Prostate gland (tissue), 2 donors: ENCODE results near the gene ADGB. TPM values are rescaled to one million over a fixed set of nuclear protein-coding genes. Genes with fewer than 3 reads are reported as not detected.
"Not testable (repeated sequence)": the region's sequence is repeated elsewhere in the genome, so short reads cannot be mapped to it uniquely, and the experiment has no call there.

Experiments used
- DNase-seq: peaks from one replicate; pipeline ENCODE4 v3.0.0-alpha.2; 2019; ENCODE audit warnings: low spot score
- H3K27ac ChIP-seq, 2 donors: fragments of 200-600 bp; sonication (generic); 2 replicates each; pipeline ENCODE4 v1.5.1; 2017 to 2019
- H3K27me3 ChIP-seq: fragments of 200-600 bp; sonication (generic); replicated peaks from 2 replicates; pipeline ENCODE4 v1.5.1; 2019; ENCODE audit not compliant: insufficient read depth
- H3K36me3 ChIP-seq, 2 donors: fragments of 200-600 bp; sonication (generic); 1 replicate in 1 of 2; 2 replicates in 1 of 2; pipeline versions ENCODE4 v1.5.1 to v1.8.1; 2017 to 2019
- H3K4me1 ChIP-seq: fragments of 200-600 bp; sonication (generic); replicated peaks from 2 replicates; pipeline ENCODE4 v1.5.1; 2019
- H3K4me3 ChIP-seq, 2 donors: fragments of 200-600 bp; sonication (generic); 2 replicates each; pipeline ENCODE4 v1.5.1; 2017 to 2019
- H3K9me3 ChIP-seq: fragments of 200-600 bp; sonication (generic); 2 replicates; pipeline ENCODE4 v1.5.1; 2017
- CTCF ChIP-seq, 4 experiments: fragments of 200-600 bp in 2 of 4; fragments of 450-650 bp in 2 of 4; sonication (generic) in 2 of 4; IDR thresholded peaks; 1 replicate in 3 of 4; 2 replicates in 1 of 4; pipeline ENCODE4 v1.5.1; 2016 to 2019; ENCODE audit warnings: antibody characterized with exemption in 4 of 4, mild to moderate bottlenecking in 2 of 4, moderate library complexity in 2 of 4
- POLR2A ChIP-seq: fragments of 450-650 bp; IDR thresholded peaks from one replicate; pipeline ENCODE4 v1.6.1; 2016; ENCODE audit warnings: antibody characterized with exemption, mild to moderate bottlenecking
- POLR2AphosphoS5 ChIP-seq: sonication (generic); formaldehyde crosslinking; IDR thresholded peaks from one replicate; pipeline ENCODE4 v1.6.1; 2017; ENCODE audit warnings: antibody characterized with exemption
- WGBS: methylation state at CpG from one replicate; pipeline ENCODE4 v1.1.5; 2018; 5-methylcytosine and 5-hydroxymethylcytosine counted together
- intact Hi-C: fragments of 100-400 bp; cut with DNase I; formaldehyde crosslinking; loops from one replicate; pipeline ENCODE4 v1.14.2; 2022
- total RNA-seq, 2 donors: library from RNA; depleted of rRNA; stranded (reverse); fragments of >200 nt; gene quantifications; one replicate each; pipeline ENCODE4 v1.1.0, GENCODE V29; 2016

ADGB gene
- total RNA-seq, 2 donors from 2014 or later, result 8.1 TPM; not detected in 1

GRCh38 chr6:146795479-146796133, 196.8 kb downstream of the ADGB start:
- H3K4me1 ChIP-seq, result no peaks in the 10 kb centered on the region
- H3K9me3 ChIP-seq, result no peaks in the 10 kb centered on the region
- 89% methylated on average over 1 of the region's 1 CpG for WGBS
- H3K27me3 ChIP-seq, result no peaks in the 10 kb centered on the region
- no peak for DNase-seq
- no peak overlapping the region for H3K27ac ChIP-seq
- intact Hi-C loops, result no loop called here
- TF ChIP-seq POLR2A (no peak), CTCF (IDR thresholded peaks at IDR 0.05) (no peak), POLR2AphosphoS5 (no peak)
- H3K36me3 ChIP-seq, result no peaks in the 10 kb centered on the region
- H3K4me3 ChIP-seq, result no peak overlapping the region

GRCh38 chr6:146803167-146803566, 204.4 kb downstream of the ADGB start:
- H3K36me3 ChIP-seq, H3K4me3 ChIP-seq, H3K4me1 ChIP-seq, intact Hi-C loops, H3K27ac ChIP-seq, H3K9me3 ChIP-seq, H3K27me3 ChIP-seq, DNase-seq: not testable (repeated sequence)
- WGBS, result 90% methylated on average over 3 of the region's 3 CpGs

GRCh38 chr6:146803601-146804000, 204.8 kb downstream of the ADGB start:
- 77% methylated on average over 22 of the region's 22 CpGs for whole genome bisulfite sequencing
- H3K27ac ChIP-seq, result no peak overlapping the region
- no peak for DNase-seq
- H3K9me3 ChIP-seq, result no peaks in the 10 kb centered on the region
- H3K27me3 ChIP-seq, result no peaks in the 10 kb centered on the region
- H3K4me1 ChIP-seq, result no peaks in the 10 kb centered on the region
- H3K4me3 ChIP-seq, result no peak overlapping the region
- H3K36me3 ChIP-seq, result no peaks in the 10 kb centered on the region
- TF ChIP-seq POLR2AphosphoS5 (no peak), CTCF (IDR thresholded peaks at IDR 0.05) (no peak), POLR2A (no peak)
- intact Hi-C loops, result no loop called here

- WGBS, result 39% methylated on average over 2 of the region's 2 CpGs
- intact Hi-C loops, result no loop called here
- no peak overlapping the region for H3K27ac ChIP-seq
- no peak overlapping the region for H3K4me3 ChIP-seq
- no peaks in the 10 kb centered on the region for H3K36me3 ChIP-seq
- no peaks in the 10 kb centered on the region for H3K27me3 ChIP-seq
- no peak for TF ChIP-seq POLR2AphosphoS5
- TF ChIP-seq CTCF (IDR thresholded peaks at IDR 0.05), result no peak
- no peak for TF ChIP-seq POLR2A
- DNase-seq, result no peak
- H3K9me3 ChIP-seq, result no peaks in the 10 kb centered on the region
- no peaks in the 10 kb centered on the region for H3K4me1 ChIP-seq
These were observed 207.0 kb downstream of the ADGB start for GRCh38 chr6:146805546-146806325.

- H3K4me3 ChIP-seq, H3K4me1 ChIP-seq, H3K9me3 ChIP-seq, H3K27ac ChIP-seq, H3K36me3 ChIP-seq, DNase-seq, H3K27me3 ChIP-seq, intact Hi-C loops: not testable (repeated sequence)
- 90% methylated on average over 9 of the region's 9 CpGs for WGBS
These were observed 210.2 kb downstream of the ADGB start for GRCh38 chr6:146809014-146809413.

- H3K27me3 ChIP-seq, H3K36me3 ChIP-seq, intact Hi-C loops, H3K27ac ChIP-seq, H3K4me1 ChIP-seq, H3K4me3 ChIP-seq, H3K9me3 ChIP-seq, DNase-seq: not testable (repeated sequence)
- WGBS, result 58% methylated on average over 6 of the region's 6 CpGs
These were observed 214.1 kb downstream of the ADGB start for GRCh38 chr6:146812811-146813321.
